ENCODE results near the gene RYR2. TPM values are rescaled to one million over a fixed set of nuclear protein-coding genes. Genes with fewer than 3 reads are reported as not detected.

Gene RYR2
- total RNA-seq, 1 experiment from 2014 or later = 0.03 TPM

GRCh38 chr1:237341391-237341790 is 299.4 kb downstream of the RYR2 start:
- Histone ChIP-seq H3K27me3 (ENCODE audit: control insufficient read depth, insufficient read depth, low read length) (no peaks in the 10 kb centered on the region; the same call in 1 of the 2 replicates), H3K27ac (ENCODE audit: low read length) (no peak overlapping the region), H3K4me1 (ENCODE audit: control insufficient read depth, insufficient read depth, low read length) (no peaks in the 10 kb centered on the region), H3K36me3 (ENCODE audit: control insufficient read depth, insufficient read depth, low read length) (no peaks in the 10 kb centered on the region), H3K4me3 (ENCODE audit: low read depth in 2 of 2, low read length in 2 of 2) (no peak overlapping the region), H3K9me3 (ENCODE audit: control insufficient read depth, insufficient read depth, low read depth, low read length) (no peaks in the 10 kb centered on the region)
- POLR2A ChIA-PET = no interaction called here
- CTCF ChIA-PET = no interaction called here
- intact Hi-C loops (cut with micrococcal nuclease; ENCODE audit: unreplicated experiment) (no loop called here), in situ Hi-C loops (cut with HindIII; ENCODE audit: low pct_unique_long_range_greater_than_20kb, low sequenced_read_pairs) (no loop called here)
- ATAC-seq = no peak
- TF ChIP-seq SIN3A (IDR thresholded peaks at IDR 0.05; ENCODE audit: borderline replicate concordance, insufficient read depth, low read depth, low read length) (no peak), CTCF (IDR thresholded peaks at IDR 0.05) (no peak), POLR2AphosphoS5 (IDR thresholded peaks at IDR 0.05; ENCODE audit: low read depth, low read length) (no peak), REST (IDR thresholded peaks at IDR 0.05; ENCODE audit: insufficient read depth in 1 of 2, low read depth in 2 of 2, low read length in 1 of 2) (no peak), TCF7L2 (IDR thresholded peaks at IDR 0.05; ENCODE audit: low read depth, low read length) (no peak)
- no peak for DNase-seq (ENCODE audit: low read depth, low spot score)
- no TSS peak for BruUV-seq (replicated peaks)

GRCh38 chr1:237342730-237343129 is 300.7 kb downstream of the RYR2 start:
- TF ChIP-seq POLR2AphosphoS5 (IDR thresholded peaks at IDR 0.05; ENCODE audit: low read depth, low read length) = no peak
- TF ChIP-seq CTCF (IDR thresholded peaks at IDR 0.05) = no peak
- TF ChIP-seq SIN3A (IDR thresholded peaks at IDR 0.05; ENCODE audit: borderline replicate concordance, insufficient read depth, low read depth, low read length) = no peak
- no peak for TF ChIP-seq REST (IDR thresholded peaks at IDR 0.05; ENCODE audit: insufficient read depth in 1 of 2, low read depth in 2 of 2, low read length in 1 of 2)
- no peak for TF ChIP-seq TCF7L2 (IDR thresholded peaks at IDR 0.05; ENCODE audit: low read depth, low read length)
- BruUV-seq (replicated peaks) = no TSS peak
- POLR2A ChIA-PET = no interaction called here
- Histone ChIP-seq H3K27me3 (ENCODE audit: control insufficient read depth, insufficient read depth, low read length) (no peaks in the 10 kb centered on the region; the same call in 1 of the 2 replicates), H3K36me3 (ENCODE audit: control insufficient read depth, insufficient read depth, low read length) (no peaks in the 10 kb centered on the region), H3K27ac (ENCODE audit: low read length) (no peak overlapping the region), H3K4me3 (ENCODE audit: low read depth in 2 of 2, low read length in 2 of 2) (no peak overlapping the region), H3K9me3 (ENCODE audit: control insufficient read depth, insufficient read depth, low read depth, low read length) (no peaks in the 10 kb centered on the region), H3K4me1 (ENCODE audit: control insufficient read depth, insufficient read depth, low read length) (no peaks in the 10 kb centered on the region)
- DNase-seq (ENCODE audit: low read depth, low spot score) = no peak
- intact Hi-C loops (cut with micrococcal nuclease; ENCODE audit: unreplicated experiment) = no loop called here
- in situ Hi-C loops (cut with HindIII; ENCODE audit: low pct_unique_long_range_greater_than_20kb, low sequenced_read_pairs) = no loop called here
- ATAC-seq = no peak
- CTCF ChIA-PET = no interaction called here

All from Panc1 (cell line).